Ovary (tissue), 9 donors: ENCODE results near the gene HK1. TPM values are rescaled to one million over a fixed set of nuclear protein-coding genes. Genes with fewer than 3 reads are reported as not detected.

ENCODE experiments used
- DNase-seq, 5 donors: peaks; one replicate each; pipeline ENCODE4 v3.0.0-alpha.2; 2019 to 2020
- H3K27ac ChIP-seq, 2 donors: fragments of 200-600 bp; one replicate each; pipeline versions ENCODE4 v1.5.1 to v1.8.0; 2019 to 2022
- H3K27me3 ChIP-seq: fragments of 200-600 bp; one replicate; pipeline ENCODE4 v1.8.0; 2022
- H3K36me3 ChIP-seq: fragments of 200-600 bp; sonication (generic); one replicate; pipeline ENCODE4 v1.5.1; 2019
- H3K4me1 ChIP-seq: one replicate; pipeline ENCODE4 v1.8.1; 2013; ENCODE audit warnings: mild to moderate bottlenecking, moderate library complexity; ENCODE audit not compliant: insufficient read depth
- H3K4me3 ChIP-seq: fragments of 200-600 bp; sonication (generic); one replicate; pipeline ENCODE4 v1.5.1; 2017
- H3K9me3 ChIP-seq, 2 donors: fragments of 200-600 bp in 1 of 2; sonication (generic) in 1 of 2; one replicate each; pipeline versions ENCODE4 v1.5.1 to v1.8.1; 2013 to 2019; ENCODE audit warnings: mild to moderate bottlenecking in 1 of 2, moderate library complexity in 1 of 2
- EP300 ChIP-seq: sonication (generic); formaldehyde crosslinking; IDR thresholded peaks from one replicate; pipeline ENCODE4 v1.6.1; 2017; ENCODE audit warnings: antibody characterized with exemption
- POLR2A ChIP-seq: fragments of 450-650 bp; IDR thresholded peaks from one replicate; pipeline ENCODE4 v1.6.1; 2017; ENCODE audit warnings: antibody characterized with exemption, mild to moderate bottlenecking, moderate library complexity
- WGBS, 3 donors: extraction: QIAGEN DNeasy Blood & Tissue Kit in 1 of 3; methylation state at CpG; one replicate each; pipeline versions ENCODE4 v1.1.5 to v1.1.7; 2013 to 2017; 5-methylcytosine and 5-hydroxymethylcytosine counted together
- intact Hi-C, 4 donors: fragments of 100-400 bp; cut with DNase I; formaldehyde crosslinking; loops; one replicate each; pipeline versions ENCODE4 v1.11.0 to v1.15.1; 2022 to 2023
- polyA plus RNA-seq, 2 donors: library from polyadenylated mRNA; stranded (reverse); fragments of 200-250 nt in 1 of 2; fragments of 350-450 nt in 1 of 2; fragmentation: Illumina TruSeq in 1 of 2; extraction: RNeasy Lipid Tissue Mini Kit (QIAGEN cat#74804) in 1 of 2; gene quantifications; one replicate each; pipeline ENCODE4 v1.2.3, GENCODE V29; 2013 to 2014
- total RNA-seq, 7 donors: library from RNA; depleted of rRNA in 2 of 7; stranded (reverse); fragments of >200 nt in 2 of 7; fragmentation: NEBNext Ultra II Directional in 3 of 7; extraction: Animal tissue kit (Norgen Biotek cat#: 25700) in 3 of 7; gene quantifications; one replicate each; pipeline versions ENCODE4 v1.1.0 to v1.2.4, GENCODE V29; 2016 to 2023
- TF ChIP-seq, protein P1 (sequence below), 3 donors: fragments of 450-650 bp in 2 of 3; fragments of 200-600 bp in 1 of 3; IDR thresholded peaks; one replicate each; pipeline versions ENCODE4 v1.5.1 to v1.8.0; 2016 to 2022; ENCODE audit warnings: antibody characterized with exemption in 3 of 3, mild to moderate bottlenecking in 1 of 3
- donor health status: DM: no; HTN: no; CAD: no; lungs with moderate emphysema.
- donor health status: DM: no; HTN: no; CAD: no.
- donor health status: Bipolar disorder and iron deficiency.
- donor health status: DM: yes; HTN: yes; CAD: no.
- donor health status: DM: no; HTN: no; CAD: no.
- donor health status: DM: yes; HTN: yes; CAD: no.

Gene HK1
- total and polyA plus RNA-seq, 9 donors: 12.8 to 63.1 (median 35.8) TPM

DNA sequence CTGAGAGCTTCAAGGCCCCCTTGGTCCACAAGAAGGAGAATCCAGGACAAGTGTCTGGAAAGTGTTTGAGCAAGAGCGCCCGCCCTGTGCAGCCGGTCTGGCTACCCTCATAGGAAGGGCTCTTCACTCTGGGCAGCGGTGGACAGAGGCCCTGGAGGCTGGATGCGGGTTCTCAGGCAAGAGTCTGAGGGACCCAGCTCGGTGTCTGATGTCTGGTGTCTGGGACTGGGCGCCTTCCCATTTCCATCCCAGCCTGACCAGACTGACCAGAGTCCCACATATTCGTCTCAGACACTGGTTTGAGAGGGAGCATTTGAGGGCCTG lies 59.8 kb downstream of the HK1 start:
- TF ChIP-seq, protein P1, sequence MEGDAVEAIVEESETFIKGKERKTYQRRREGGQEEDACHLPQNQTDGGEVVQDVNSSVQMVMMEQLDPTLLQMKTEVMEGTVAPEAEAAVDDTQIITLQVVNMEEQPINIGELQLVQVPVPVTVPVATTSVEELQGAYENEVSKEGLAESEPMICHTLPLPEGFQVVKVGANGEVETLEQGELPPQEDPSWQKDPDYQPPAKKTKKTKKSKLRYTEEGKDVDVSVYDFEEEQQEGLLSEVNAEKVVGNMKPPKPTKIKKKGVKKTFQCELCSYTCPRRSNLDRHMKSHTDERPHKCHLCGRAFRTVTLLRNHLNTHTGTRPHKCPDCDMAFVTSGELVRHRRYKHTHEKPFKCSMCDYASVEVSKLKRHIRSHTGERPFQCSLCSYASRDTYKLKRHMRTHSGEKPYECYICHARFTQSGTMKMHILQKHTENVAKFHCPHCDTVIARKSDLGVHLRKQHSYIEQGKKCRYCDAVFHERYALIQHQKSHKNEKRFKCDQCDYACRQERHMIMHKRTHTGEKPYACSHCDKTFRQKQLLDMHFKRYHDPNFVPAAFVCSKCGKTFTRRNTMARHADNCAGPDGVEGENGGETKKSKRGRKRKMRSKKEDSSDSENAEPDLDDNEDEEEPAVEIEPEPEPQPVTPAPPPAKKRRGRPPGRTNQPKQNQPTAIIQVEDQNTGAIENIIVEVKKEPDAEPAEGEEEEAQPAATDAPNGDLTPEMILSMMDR (IDR thresholded peaks at IDR 0.05): no peak
- TF ChIP-seq EP300 (no peak), POLR2A (no peak)
- Histone ChIP-seq H3K9me3 (no peaks in the 10 kb centered on the region), H3K4me1 (peaks cover 21% of the 10 kb centered on the region), H3K27me3 (no peaks in the 10 kb centered on the region), H3K36me3 (no peaks in the 10 kb centered on the region), H3K27ac (no peak overlapping the region), H3K4me3 (no peak overlapping the region)
- no peak for DNase-seq
- WGBS, 3 donors: 84 to 92% (median 87%) methylated on average over 8 of the region's 8 CpGs
- intact Hi-C loops: loop anchor here in 1 of 4 donors (2.0 kb wide), 1 partner anchor 29 kb away; no protein-coding TSS in a partner anchor

- no peak for DNase-seq
- Histone ChIP-seq H3K9me3 (no peaks in the 10 kb centered on the region), H3K36me3 (no peaks in the 10 kb centered on the region), H3K4me1 (peaks cover 17% of the 10 kb centered on the region), H3K4me3 (no peak overlapping the region), H3K27me3 (no peaks in the 10 kb centered on the region), H3K27ac (no peak overlapping the region)
- WGBS, 3 donors: 74 to 83% (median 78%) methylated on average over 9 of the region's 9 CpGs
- TF ChIP-seq, protein P1 (IDR thresholded peaks at IDR 0.05): no peak
- TF ChIP-seq POLR2A (no peak), EP300 (no peak)
- intact Hi-C loops: loop anchor here in 1 of 4 donors (2.0 kb wide), 1 partner anchor 28 kb away; no protein-coding TSS in a partner anchor
These were observed 60.5 kb downstream of the HK1 start for GRCh38 chr10:69338547-69339450.

- TF ChIP-seq, protein P1 (IDR thresholded peaks at IDR 0.05): no peak
- no peak for TF ChIP-seq EP300
- TF ChIP-seq POLR2A: no peak
- WGBS, 3 donors: 86 to 90% (median 88%) methylated on average over 9 of the region's 9 CpGs
- no peak overlapping the region for H3K27ac ChIP-seq
- intact Hi-C loops: no loop called here
- H3K4me3 ChIP-seq: no peak overlapping the region
- H3K36me3 ChIP-seq: no peaks in the 10 kb centered on the region
- no peaks in the 10 kb centered on the region for H3K27me3 ChIP-seq
- peaks cover 6% of the 10 kb centered on the region for H3K4me1 ChIP-seq
- DNase-seq: no peak
- H3K9me3 ChIP-seq: no peaks in the 10 kb centered on the region
These were observed 62.4 kb downstream of the HK1 start for GRCh38 chr10:69340695-69341094.

DNA sequence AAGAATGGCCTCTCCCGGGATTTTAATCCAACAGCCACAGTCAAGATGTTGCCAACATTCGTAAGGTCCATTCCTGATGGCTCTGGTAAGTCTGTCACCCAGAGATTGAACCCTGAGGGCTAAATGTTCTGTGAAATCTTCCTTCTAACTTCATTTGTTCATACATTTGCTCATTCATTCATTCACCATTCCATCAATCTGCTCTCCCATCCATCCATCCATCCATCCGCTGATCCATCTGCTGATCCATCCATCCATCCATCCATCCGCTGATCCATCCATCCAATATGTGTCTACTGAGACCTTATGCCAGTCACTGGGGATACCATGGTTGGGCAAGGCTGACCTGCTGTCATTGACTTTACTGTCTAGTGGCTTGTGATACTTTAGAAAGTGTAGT lies 65.6 kb downstream of the HK1 start:
- Histone ChIP-seq H3K27me3 (no peaks in the 10 kb centered on the region), H3K9me3 (no peaks in the 10 kb centered on the region), H3K27ac (no peak overlapping the region), H3K4me1 (peaks cover 4% of the 10 kb centered on the region), H3K36me3 (no peaks in the 10 kb centered on the region), H3K4me3 (no peak overlapping the region)
- 91 to 95% (median 93%) methylated on average over 4 of the region's 4 CpGs for WGBS, 3 donors
- DNase-seq: no peak
- intact Hi-C loops: no loop called here
- TF ChIP-seq, protein P1 (IDR thresholded peaks at IDR 0.05): no peak
- TF ChIP-seq EP300: no peak
- TF ChIP-seq POLR2A: no peak
